ENCODE results near the gene PHETA1.

- TF ChIP-seq POLR2A (IDR thresholded peaks at IDR 0.05; ENCODE audit: low read length) (no peak), GATA1 (IDR thresholded peaks at IDR 0.05; ENCODE audit: low read depth, low read length) (no peak)
Observed at GRCh38 chr12:111353026-111353425, 15.9 kb downstream of the PHETA1 start.
